GM18526 (cell line): ENCODE results near the gene SOX13.

ENCODE experiments used
- POLR2A ChIP-seq: IDR thresholded peaks from 3 replicates; pipeline ENCODE4 v1.6.1; 2011; ENCODE audit not compliant: insufficient read length; ENCODE audit errors: extremely low read depth

Gene SOX13

DNA sequence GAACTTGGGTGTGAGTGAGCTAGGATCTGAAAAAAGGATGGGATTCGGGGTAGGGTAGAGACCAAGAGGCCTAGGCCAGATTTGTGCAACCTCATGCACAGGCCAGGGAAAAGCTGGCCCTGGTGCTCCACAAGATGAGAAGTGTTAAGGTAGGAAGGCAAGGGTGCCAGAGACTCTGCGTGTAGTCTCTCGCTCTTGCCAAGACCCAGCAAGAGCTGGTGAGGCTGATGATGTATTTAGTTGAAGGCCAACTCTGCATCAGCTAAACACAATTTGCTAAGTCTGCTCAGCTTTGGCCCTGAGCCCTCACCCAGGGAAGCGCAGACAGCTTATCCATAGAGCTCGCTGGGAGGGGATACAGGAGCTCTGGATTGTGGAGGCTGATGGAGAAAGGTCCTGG, 26.6 kb upstream of the SOX13 start:
- TF ChIP-seq POLR2A: no peak

DNA sequence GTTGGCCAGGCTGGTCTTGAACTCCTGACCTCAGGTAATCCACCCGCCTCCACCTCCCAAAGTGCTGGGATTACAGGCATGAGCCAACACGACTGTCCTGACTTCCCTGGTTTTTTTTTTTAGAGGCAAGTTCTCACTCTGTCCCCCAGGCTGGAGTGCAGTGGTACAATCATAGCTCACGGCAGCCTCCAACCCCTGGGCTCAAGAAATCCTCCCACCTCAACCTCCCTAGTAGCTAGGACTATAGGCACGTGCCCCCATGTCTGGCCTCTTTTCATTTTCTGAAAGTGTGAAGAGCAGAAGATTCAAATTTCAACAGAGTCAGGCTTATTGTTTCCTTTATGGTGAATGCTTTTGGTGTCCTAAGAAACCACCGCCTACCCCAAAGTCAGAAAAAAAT, 21.7 kb upstream of the SOX13 start:
- no peak for TF ChIP-seq POLR2A

DNA sequence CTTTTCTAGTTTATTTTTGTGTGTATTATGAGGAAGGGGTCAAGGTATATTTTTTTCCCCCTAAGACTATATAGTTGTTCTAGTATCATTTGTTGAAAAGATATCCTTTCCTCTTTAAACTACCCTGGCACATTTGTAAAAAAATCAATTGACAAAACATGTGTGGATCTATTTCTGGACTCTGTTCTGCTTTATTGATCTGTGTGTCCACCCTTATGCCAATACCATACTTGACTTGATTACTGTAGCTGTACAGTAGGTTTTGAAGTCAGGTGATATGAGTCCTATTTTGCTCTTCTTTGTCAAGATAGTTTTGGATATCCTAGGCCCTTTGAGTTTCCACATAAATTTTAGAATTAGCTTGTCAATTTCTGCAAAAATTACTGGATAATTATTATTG, 21.2 kb upstream of the SOX13 start:
- no peak for TF ChIP-seq POLR2A

DNA sequence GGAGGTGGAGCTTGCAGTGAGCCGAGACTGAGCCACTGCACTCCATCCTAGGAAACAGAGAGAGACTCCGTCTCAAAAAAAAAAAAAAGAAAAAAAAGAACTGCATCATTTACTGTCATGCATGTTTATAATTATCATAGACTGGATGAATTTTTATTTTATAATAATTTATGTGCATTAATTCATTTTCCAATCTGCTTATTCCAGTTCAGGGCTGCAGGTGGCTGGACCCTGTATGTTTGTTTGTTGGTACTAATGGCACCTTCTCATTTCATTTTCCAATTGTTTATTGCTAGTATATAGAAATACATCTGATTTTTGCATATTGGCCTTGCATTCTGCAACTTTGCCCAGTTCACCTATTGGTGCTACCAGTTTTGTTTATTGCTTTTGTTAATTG, 19.0 kb upstream of the SOX13 start:
- TF ChIP-seq POLR2A: no peak

DNA sequence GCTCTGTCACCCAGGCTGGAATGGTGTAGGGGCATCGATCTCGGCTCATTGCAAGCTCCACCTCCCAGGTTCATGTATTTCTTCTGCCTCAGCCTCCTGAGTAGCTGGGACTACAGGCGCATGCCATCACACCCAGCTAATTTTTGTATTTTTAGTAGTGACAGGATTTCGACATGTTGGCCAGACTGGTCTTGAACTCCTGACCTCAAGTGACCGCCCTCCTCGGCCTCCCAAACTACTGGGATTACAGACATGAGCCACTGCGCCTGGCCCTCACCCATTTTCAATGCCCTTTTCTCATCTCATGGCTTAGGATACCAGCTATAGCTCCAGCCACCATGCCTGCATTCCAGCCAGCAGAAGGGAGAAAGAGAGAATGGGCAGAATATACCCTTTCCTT, 12.9 kb upstream of the SOX13 start:
- TF ChIP-seq POLR2A: no peak

DNA sequence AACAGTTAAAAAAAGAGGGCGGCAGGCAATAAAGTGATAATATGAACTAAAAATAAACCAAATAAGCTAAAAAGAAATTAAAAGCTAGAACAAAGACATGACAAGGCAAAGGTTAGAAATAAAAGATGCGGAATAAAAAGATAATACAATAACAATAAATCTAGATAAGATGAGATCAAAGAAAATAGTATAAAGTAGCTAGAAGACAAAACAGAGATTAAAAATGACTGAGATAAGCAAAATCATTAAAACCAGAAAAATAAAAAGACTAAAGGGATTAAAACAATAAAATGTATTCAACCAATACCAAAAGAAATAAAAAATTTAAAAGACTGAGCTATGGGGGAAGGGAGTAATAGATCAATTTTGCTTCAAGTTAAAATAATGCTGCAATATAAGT, 10.8 kb upstream of the SOX13 start:
- no peak for TF ChIP-seq POLR2A

DNA sequence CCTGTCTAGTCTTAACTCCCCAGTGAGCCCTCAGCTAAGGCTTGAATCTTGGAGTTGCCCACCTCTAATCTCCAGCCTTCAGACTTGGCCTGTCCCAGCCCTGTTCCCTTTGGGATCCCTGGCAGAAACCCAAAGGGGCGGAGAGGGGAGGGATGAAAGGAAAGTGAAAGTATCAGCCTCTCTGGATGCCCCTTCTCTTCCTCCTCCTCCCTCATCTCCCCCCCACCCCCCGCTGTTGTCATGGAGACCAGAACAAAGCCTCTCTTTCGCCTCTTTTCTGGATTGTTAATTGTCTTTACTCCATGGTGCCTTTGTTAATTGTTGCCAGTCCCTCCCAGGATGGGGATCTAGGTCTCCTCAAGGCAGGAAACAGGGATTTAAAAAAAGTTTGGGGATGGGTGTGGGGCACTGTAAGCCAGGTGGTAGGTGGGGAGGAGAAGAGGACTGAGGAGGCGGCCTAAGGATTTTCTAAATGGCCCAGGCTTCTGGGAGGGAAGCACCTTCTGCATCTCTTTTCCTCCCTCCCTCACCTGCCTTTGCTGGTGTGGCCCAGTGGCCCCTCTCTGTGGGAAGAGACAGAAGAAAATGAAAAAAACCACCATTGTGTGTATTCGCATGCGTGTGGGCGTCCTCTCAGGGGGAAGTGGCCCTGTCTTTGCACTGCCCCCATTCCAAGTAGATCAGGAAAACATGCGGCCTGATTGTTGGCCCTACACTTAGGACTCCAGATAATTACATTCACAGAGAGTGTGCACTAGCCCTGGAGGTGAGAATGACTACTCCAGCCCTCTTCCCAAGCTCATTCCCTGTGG, 7.5 kb upstream of the SOX13 start:
- no peak for TF ChIP-seq POLR2A

DNA sequence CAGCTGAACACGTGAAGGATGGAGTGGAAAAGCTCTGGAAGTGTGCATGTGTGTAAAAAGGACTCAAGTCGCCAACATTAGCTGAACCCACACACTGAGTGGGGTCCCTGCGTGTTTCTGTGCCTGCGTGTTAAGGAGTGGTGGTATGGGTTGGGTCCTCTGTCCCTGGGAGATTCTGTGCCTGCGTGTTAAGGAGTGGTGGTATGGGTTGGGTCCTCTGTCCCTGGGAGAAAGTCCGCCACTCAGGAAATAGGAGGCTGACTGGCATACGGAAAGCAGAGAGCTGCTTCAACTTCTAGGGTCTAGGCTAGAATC, 7.0 kb upstream of the SOX13 start:
- no peak for TF ChIP-seq POLR2A

DNA sequence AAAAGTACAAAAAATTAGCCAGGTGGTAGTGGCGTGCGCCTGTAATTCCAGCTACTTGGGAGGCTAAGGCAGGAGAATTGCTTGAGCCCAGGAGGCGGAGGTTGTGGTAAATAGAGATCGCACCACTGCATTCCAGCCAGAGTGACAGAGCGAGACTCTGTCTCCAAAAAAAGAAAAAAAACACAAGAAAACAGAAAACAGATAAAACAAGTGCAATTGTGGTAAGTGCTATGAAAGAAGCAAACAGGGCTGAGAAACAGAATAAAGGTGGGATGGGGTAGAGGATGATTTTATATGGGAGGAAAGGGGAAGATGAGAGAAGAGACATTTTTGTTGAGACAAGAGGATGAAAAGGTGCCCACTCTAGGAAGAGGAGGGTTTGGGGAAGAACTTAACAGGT, 5.0 kb upstream of the SOX13 start:
- TF ChIP-seq POLR2A: no peak

DNA sequence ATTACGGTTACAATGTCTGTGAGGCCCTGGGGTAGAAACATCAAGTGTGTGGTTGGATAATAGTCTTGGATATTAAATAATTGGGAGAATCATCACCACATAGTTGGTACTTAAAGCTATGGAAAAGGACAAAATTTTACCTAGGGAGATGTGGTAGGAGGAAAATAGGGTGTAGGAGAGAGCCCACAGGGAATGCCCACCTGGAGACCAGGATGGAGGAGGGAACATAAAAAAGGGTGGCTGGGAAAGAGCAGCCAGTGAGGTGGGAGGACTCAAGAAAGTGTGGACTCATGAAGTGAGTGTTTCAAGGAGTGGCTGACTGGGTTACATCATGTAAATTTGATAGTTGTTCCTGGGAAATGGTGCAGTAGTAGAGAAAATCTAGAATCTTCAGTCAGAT, 3.0 kb upstream of the SOX13 start:
- no peak for TF ChIP-seq POLR2A

DNA sequence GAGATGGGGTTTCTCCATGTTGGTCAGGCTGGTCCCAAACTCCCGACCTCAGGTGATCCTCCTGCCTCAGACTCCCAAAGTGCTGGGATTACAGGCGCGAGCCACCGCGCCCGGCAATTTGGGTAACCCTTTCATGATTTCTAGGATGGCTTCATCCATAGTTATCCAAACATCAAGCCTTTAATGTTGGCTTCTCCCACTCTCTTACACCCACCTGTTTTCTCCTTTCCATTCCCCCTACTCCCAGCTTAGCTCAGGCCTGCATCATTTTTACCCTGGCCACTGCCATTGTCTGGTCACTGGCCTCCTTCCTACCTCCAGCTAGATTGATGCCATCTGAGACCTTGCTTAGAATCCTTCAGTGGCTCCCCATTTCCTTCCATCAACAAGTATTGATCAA, 2.0 kb upstream of the SOX13 start:
- no peak for TF ChIP-seq POLR2A

DNA sequence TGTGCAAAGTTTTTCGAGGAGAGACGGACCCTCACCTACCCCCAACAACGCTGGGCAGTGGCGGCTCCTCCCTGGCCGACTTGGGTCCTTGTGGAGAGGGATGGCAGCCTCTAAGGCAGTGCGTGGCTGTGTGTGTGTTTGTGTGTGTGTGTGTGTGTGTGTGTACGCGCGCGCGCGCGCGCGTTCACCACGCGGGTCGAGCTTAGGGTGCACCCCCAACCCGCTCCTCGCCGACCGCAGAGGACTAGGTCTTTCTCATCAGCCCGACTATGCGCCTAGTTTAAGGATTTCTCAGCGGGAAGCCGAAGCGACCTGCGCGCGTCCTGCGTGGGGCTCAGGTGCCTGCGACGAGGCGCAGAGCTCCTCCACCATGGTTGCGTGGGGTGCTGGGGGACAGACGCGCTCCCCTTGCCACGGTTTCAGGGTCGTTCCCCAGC, 940 bp downstream of the SOX13 start:
- no peak for TF ChIP-seq POLR2A

DNA sequence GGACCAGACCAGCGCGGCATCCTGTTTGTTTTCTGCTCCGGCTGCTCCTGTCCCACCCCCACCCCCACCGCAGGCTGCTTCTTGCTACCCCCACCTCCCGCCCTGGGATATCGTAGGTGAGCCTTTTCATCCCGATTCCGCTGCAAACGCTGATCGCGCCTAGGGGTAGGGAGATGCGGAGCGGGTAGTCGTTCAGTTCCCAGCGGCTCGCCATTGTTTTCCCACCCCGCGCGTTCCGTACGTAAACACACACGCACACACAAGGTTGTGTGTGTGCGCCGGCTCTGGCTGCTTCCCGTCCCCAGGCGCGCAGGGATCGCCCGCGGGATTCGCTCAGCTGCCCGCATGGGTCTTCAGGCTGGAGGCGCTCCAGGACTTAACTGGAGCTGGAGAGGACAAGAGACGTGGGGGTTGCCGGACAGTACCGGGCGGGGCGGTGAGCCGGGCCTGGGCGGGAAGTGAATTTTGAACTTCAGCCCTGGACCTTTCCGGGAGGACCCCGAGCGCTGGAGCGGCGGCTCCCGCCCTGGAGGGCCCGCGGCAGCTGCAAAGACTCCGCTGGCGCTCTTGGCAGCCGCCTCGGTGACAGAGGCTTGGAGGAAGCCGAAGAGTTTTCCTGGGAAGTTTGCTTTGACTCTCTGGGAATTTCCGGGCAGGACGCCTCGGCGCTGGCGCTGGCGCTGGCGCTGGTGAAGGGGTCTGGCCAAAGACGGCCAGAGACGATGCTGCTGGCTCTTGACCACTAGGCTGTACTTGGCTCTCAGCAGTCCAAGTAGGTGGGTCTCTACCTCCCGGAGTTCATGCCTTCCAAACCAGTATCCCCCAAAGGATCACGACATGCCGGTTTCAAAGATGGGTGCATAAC, 1.6 kb downstream of the SOX13 start:
- TF ChIP-seq POLR2A: no peak

DNA sequence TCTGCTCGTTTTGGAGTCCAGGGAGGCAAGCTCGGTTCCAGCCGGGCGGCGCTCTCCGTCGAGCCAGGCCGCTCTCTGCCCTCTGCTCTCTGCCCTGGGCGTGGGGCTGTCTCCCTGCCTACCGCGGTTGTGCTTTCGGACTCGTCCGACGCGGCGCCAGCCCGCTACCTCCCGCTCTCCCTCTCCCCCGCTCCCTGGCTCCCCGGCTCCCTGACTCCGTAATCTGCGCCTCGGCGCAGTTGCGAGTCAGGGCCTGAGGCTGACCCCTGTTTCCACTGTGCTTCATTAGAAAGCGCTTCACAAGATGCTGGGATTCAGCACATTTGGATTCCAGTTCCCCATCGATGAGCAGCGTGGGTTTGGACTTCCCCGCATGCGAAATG, 2.2 kb downstream of the SOX13 start:
- TF ChIP-seq POLR2A: no peak

DNA sequence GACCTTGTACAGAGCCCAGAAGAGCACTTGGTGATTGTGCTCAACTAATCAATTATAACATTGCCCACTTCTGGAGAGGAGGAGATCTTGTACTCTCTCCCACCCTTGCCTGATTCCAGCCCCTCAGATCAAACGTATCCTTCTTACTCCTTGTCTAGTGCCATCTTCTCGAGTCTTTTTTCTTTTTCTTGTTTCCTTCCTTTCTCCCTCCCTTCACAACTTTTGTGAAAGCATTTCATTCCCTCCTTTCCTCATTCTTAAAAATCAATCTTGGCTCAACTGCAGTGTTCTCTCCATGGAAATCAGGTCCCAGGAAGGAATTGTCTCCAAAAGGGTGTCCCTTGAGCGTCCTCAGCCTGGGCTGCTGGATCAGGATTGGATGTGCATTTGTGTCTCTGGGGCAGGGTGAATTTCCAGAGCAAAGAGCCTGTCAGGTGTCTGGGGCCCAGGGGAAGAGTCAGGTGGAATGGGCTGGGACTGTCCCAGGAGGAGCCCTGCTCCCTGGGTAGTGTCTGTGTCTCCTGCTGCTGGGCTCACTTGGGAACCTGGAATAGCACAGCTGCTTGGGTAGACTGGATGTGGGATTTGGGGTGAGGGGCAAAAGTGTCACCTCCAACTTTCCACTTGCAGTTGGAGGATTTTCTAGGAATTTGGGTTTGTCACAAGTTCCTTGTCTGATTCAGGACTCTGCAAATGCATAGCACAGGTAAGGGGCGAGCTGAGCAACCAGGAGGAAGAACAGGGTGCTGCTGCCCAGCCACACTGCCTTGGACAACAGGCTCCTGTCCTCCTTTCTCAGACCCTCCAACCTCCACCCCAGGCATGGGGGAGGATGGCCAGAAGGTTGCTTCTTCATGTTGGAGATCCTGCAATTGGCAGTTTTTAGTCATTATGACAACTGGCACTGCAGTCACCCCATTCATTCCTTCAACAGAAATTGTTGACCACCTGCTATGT, 3.3 kb downstream of the SOX13 start:
- no peak for TF ChIP-seq POLR2A

DNA sequence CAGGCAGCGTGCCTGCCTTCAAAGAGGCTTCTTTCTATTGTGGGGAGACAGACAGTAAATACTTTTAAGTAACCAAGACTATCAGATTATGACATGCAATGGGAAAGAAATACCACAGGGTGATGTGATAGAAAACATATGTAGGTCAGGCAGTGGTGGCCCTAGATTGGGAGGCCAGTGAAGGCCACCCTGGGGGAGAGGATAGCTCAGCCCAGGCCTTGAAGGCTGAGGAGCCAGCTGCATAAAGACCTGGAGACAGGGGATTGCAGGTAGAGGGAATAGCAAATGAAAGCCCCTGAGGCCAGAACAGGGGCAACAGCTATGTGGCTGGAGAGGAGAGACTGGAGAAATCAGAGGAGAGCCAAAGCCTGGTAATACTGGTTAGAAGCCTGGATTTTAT, 4.0 kb downstream of the SOX13 start:
- no peak for TF ChIP-seq POLR2A
